PC-3 (cell line): Measurements from ENCODE around the gene CHL1. TPM values are rescaled to one million over a fixed set of nuclear protein-coding genes. Genes with fewer than 3 reads are reported as not detected.

Experiments used
- ATAC-seq: fragments of 200-7000 bp; cut with Tn5 transposase; 2 replicates; pipeline ENCODE4 v1.9.1; 2020; ENCODE audit warnings: mild to moderate bottlenecking, moderate library complexity
- BruUV-seq: library from RNA; stranded (reverse); fragments of 400-500 nt; replicated peaks from 2 replicates; lab custom pipeline; 2021; lab: Mats Ljungman, UMichigan
- CTCF ChIA-PET: fragments of 300-600 bp; sonication (Branson Sonifier 250); formaldehyde crosslinking; loops from one replicate; lab custom pipeline; 2022; ENCODE audit warnings: antibody characterized with exemption; lab: Charles Lee
- POLR2A ChIA-PET: fragments of 300-600 bp; sonication (Branson Sonifier 250); formaldehyde crosslinking; loops from one replicate; lab custom pipeline; 2022; ENCODE audit warnings: antibody characterized with exemption; ENCODE audit not compliant: unreplicated experiment; lab: Charles Lee
- DNase-seq: peaks from one replicate; pipeline ENCODE4 v3.0.0-alpha.2; 2015
- H2AFZ ChIP-seq: fragments of 300-600 bp; sonication (generic); 2 replicates; pipeline ENCODE4 v1.6.0; 2016; ENCODE audit warnings: antibody characterized with exemption, low read length
- H3F3A ChIP-seq: fragments of 300-600 bp; sonication (generic); one replicate; pipeline ENCODE4 v1.6.0; 2017; ENCODE audit warnings: antibody characterized with exemption, low read length, control low read depth, mild to moderate bottlenecking; ENCODE audit not compliant: unreplicated experiment
- H3K27ac ChIP-seq: fragments of 300-600 bp; sonication (generic); 2 replicates; pipeline ENCODE4 v1.5.1; 2016; ENCODE audit warnings: mild to moderate bottlenecking, low read length
- H3K27me3 ChIP-seq: fragments of 300-600 bp; sonication (generic); 2 replicates; pipeline ENCODE4 v1.6.1; 2016; ENCODE audit warnings: low read length, mixed read lengths
- H3K36me3 ChIP-seq: fragments of 300-600 bp; sonication (generic); 2 replicates; pipeline ENCODE4 v1.6.1; 2016; ENCODE audit warnings: low read depth, mixed run types, low read length, mixed read lengths
- H3K4me1 ChIP-seq: fragments of 300-600 bp; sonication (generic); 2 replicates; pipeline ENCODE4 v1.5.1; 2016; ENCODE audit warnings: low read length; ENCODE audit not compliant: insufficient read depth
- H3K4me2 ChIP-seq: fragments of 300-600 bp; sonication (generic); 2 replicates; pipeline ENCODE4 v1.6.0; 2016; ENCODE audit warnings: low read length
- H3K4me3 ChIP-seq: fragments of 300-600 bp; sonication (generic); 2 replicates; pipeline ENCODE4 v1.5.1; 2016; ENCODE audit warnings: mild to moderate bottlenecking, low read length, mixed read lengths
- H3K79me2 ChIP-seq: fragments of 300-600 bp; sonication (generic); 2 replicates; pipeline ENCODE4 v1.6.1; 2017; ENCODE audit warnings: low read length, mixed read lengths
- H3K9ac ChIP-seq: fragments of 300-600 bp; sonication (generic); 2 replicates; pipeline ENCODE4 v1.6.0; 2016; ENCODE audit warnings: mild to moderate bottlenecking, low read length
- H3K9me2 ChIP-seq: fragments of 300-600 bp; sonication (generic); replicated peaks from 2 replicates; pipeline ENCODE4 v1.6.1; 2016; ENCODE audit warnings: mixed run types, low read length, mixed read lengths
- H3K9me3 ChIP-seq: fragments of 300-600 bp; sonication (generic); 2 replicates; pipeline ENCODE4 v1.6.1; 2016; ENCODE audit warnings: low read length, mixed read lengths
- H4K20me1 ChIP-seq: fragments of 300-600 bp; sonication (generic); 2 replicates; pipeline ENCODE4 v1.6.1; 2016; ENCODE audit warnings: low read length, mixed read lengths
- EZH2 ChIP-seq: fragments of 300-600 bp; sonication (generic); IDR thresholded peaks from one replicate; pipeline ENCODE4 v1.6.1; 2017; ENCODE audit warnings: antibody characterized with exemption, mild to moderate bottlenecking, low read length; ENCODE audit not compliant: unreplicated experiment
- EZH2phosphoT487 ChIP-seq: fragments of 300-600 bp; sonication (generic); IDR thresholded peaks from 2 replicates; pipeline ENCODE4 v1.6.1; 2018; ENCODE audit warnings: mild to moderate bottlenecking, antibody characterized with exemption, low read length, borderline replicate concordance
- intact Hi-C: fragments of 100-400 bp; cut with micrococcal nuclease; formaldehyde crosslinking; loops from 2 replicates; pipeline ENCODE4 v1.9.0; 2023
- total RNA-seq: library from RNA; depleted of rRNA; stranded (reverse); fragments of >200 nt; gene quantifications from 2 replicates; pipeline ENCODE4 v1.2.3, GENCODE V29; 2014
- TF ChIP-seq, protein P1 (sequence below): fragments of 300-600 bp; sonication (generic); conservative IDR thresholded peaks from 2 replicates; pipeline ENCODE4 v1.5.1; 2017; ENCODE audit warnings: antibody characterized with exemption, low read depth, mild to moderate bottlenecking, low read length

CHL1 gene
- total RNA-seq, 1 experiment from 2014 or later = not detected

DNA sequence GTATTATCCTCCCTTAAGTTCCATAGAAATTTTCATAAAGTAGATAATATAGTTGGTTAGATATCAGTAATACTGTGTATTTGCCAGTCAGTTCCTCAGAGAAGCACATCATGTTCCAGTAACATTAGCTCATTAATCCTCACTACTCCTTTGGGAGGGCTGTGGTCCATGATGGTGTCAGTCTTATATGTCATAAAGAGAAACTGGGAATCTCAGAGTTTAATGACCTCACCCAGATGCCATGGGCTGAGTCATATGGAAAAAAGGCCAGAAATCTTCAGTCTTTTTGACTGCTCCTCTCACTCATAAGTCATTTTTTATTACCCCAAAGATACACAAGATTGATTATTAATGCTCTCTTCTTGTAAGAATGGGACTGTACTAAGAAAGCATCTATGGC, 188.6 kb downstream of the CHL1 start:
- H3K4me1 ChIP-seq = peaks cover 11% of the 10 kb centered on the region
- no TSS peak for BruUV-seq
- no peaks in the 10 kb centered on the region for H3K9me2 ChIP-seq
- H3K4me2 ChIP-seq = no peak overlapping the region
- ChIA-PET CTCF (no interaction called here), POLR2A (no interaction called here)
- ATAC-seq (no peak), DNase-seq (peak; percentile 71)
- H3K27me3 ChIP-seq = no peaks in the 10 kb centered on the region
- no peaks in the 10 kb centered on the region for H4K20me1 ChIP-seq
- H2AFZ ChIP-seq = no peak overlapping the region
- TF ChIP-seq, protein P1, sequence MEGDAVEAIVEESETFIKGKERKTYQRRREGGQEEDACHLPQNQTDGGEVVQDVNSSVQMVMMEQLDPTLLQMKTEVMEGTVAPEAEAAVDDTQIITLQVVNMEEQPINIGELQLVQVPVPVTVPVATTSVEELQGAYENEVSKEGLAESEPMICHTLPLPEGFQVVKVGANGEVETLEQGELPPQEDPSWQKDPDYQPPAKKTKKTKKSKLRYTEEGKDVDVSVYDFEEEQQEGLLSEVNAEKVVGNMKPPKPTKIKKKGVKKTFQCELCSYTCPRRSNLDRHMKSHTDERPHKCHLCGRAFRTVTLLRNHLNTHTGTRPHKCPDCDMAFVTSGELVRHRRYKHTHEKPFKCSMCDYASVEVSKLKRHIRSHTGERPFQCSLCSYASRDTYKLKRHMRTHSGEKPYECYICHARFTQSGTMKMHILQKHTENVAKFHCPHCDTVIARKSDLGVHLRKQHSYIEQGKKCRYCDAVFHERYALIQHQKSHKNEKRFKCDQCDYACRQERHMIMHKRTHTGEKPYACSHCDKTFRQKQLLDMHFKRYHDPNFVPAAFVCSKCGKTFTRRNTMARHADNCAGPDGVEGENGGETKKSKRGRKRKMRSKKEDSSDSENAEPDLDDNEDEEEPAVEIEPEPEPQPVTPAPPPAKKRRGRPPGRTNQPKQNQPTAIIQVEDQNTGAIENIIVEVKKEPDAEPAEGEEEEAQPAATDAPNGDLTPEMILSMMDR = no peak
- TF ChIP-seq EZH2 (no peak), EZH2phosphoT487 (no peak)
- no peaks in the 10 kb centered on the region for H3K79me2 ChIP-seq
- no peaks in the 10 kb centered on the region for H3F3A ChIP-seq
- no peaks in the 10 kb centered on the region for H3K36me3 ChIP-seq
- no peak overlapping the region for H3K4me3 ChIP-seq
- intact Hi-C loops = no loop called here
- no peak overlapping the region for H3K27ac ChIP-seq
- H3K9me3 ChIP-seq = no peaks in the 10 kb centered on the region; the same call in 1 of the 2 replicates
- no peak overlapping the region for H3K9ac ChIP-seq

DNA sequence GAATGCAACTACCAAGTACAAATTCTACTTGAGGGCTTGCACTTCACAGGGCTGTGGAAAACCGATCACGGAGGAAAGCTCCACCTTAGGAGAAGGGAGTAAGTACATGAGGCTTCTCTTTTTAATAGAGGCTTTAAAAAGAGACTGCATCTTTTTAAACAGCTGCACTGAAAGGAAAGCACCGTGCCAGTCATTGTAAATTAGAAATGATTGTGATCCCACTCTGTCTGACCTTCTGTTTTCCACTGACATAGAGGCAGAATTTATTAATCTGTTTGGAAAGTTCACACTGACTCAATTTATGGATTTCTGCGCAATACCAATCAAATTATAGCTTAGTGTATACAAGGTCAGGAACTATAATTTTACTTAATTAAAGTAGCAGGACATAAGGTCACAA, 198.2 kb downstream of the CHL1 start:
- Histone ChIP-seq H3K27me3 (peaks cover 19% of the 10 kb centered on the region; the same call in 1 of the 2 replicates), H3F3A (no peaks in the 10 kb centered on the region), H3K9ac (no peak overlapping the region), H3K4me3 (no peak overlapping the region), H3K4me1 (no peaks in the 10 kb centered on the region), H3K9me2 (no peaks in the 10 kb centered on the region), H3K27ac (no peak overlapping the region), H3K9me3 (no peaks in the 10 kb centered on the region), H3K79me2 (no peaks in the 10 kb centered on the region), H3K4me2 (no peak overlapping the region), H2AFZ (no peak overlapping the region), H3K36me3 (no peaks in the 10 kb centered on the region), H4K20me1 (no peaks in the 10 kb centered on the region)
- ChIA-PET CTCF (no interaction called here), POLR2A (no interaction called here)
- TF ChIP-seq EZH2 (no peak), EZH2phosphoT487 (no peak)
- ATAC-seq (no peak), DNase-seq (no peak)
- intact Hi-C loops = no loop called here
- no TSS peak for BruUV-seq

DNA sequence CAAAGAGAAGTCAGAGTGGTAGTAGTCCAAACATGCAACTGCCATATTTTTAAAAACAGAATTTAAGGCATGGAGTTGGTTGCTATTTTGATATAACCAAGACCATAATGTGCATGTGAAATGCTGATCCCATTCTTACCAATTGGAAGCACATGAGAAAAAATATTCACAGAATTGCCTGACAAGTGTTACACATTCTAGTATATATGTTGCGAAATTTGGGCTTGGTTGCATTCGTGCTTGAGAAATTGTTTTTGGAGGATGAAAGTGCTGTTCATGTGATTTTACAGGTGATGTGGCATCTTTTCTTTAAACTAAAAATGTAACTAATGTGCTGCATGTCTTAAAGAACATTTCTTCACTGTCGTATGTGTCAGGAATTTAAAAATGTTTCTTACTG, 199.7 kb downstream of the CHL1 start:
- Histone ChIP-seq H3F3A (no peaks in the 10 kb centered on the region), H3K9ac (no peak overlapping the region), H3K27me3 (peaks cover 22% of the 10 kb centered on the region; the same call in 1 of the 2 replicates), H4K20me1 (no peaks in the 10 kb centered on the region), H3K36me3 (no peaks in the 10 kb centered on the region), H3K4me1 (no peaks in the 10 kb centered on the region), H3K9me2 (no peaks in the 10 kb centered on the region), H3K27ac (no peak overlapping the region), H3K9me3 (no peaks in the 10 kb centered on the region), H3K79me2 (no peaks in the 10 kb centered on the region), H3K4me2 (no peak overlapping the region), H2AFZ (no peak overlapping the region), H3K4me3 (no peak overlapping the region)
- DNase-seq (no peak), ATAC-seq (no peak)
- CTCF ChIA-PET = no interaction called here
- POLR2A ChIA-PET = no interaction called here
- BruUV-seq = no TSS peak
- TF ChIP-seq, protein P1 = no peak
- TF ChIP-seq EZH2 (no peak), EZH2phosphoT487 (no peak)
- intact Hi-C loops = no loop called here
